Endothelial cell of umbilical vein (primary cell): Measurements from ENCODE around the gene CEP83. TPM values are rescaled to one million over a fixed set of nuclear protein-coding genes. Genes with fewer than 3 reads are reported as not detected.

Experiments
- BruUV-seq: library from RNA; stranded (reverse); fragments of 400-500 nt; replicated peaks from 2 replicates; lab custom pipeline; 2021; lab: Mats Ljungman, UMichigan
- CTCF ChIA-PET: fragments of 300-600, 350-600 bp; sonication (Branson Sonifier 250); formaldehyde crosslinking; loops from one replicate; lab custom pipeline; 2021; ENCODE audit warnings: antibody characterized with exemption, inconsistent platforms; lab: Charles Lee
- POLR2A ChIA-PET: fragments of 300-600, 350-600 bp; sonication (Branson Sonifier 250); formaldehyde crosslinking; loops from one replicate; lab custom pipeline; 2021; ENCODE audit warnings: antibody characterized with exemption, inconsistent platforms; lab: Charles Lee
- DNase-seq: peaks from one replicate; pipeline ENCODE4 v3.0.0-alpha.2; 2011; ENCODE audit warnings: low read depth, low spot score
- FAIRE-seq: peaks from 2 replicates; lab custom pipeline; 2011; peaks lifted over from hg19 to GRCh38; lab: Jason Lieb, UNC
- H2AFZ ChIP-seq: 2 replicates; pipeline ENCODE4 v1.6.0; 2012; ENCODE audit warnings: low read depth, low read length, control low read depth, inconsistent platforms
- H3K27ac ChIP-seq: 2 replicates; pipeline ENCODE4 v1.5.1; 2011; ENCODE audit warnings: low read depth, mild to moderate bottlenecking, control low read depth, low read length, moderate library complexity; ENCODE audit not compliant: insufficient read depth
- H3K27me3 ChIP-seq, 2 experiments: 2 replicates each; pipeline versions ENCODE4 v1.6.0 to v1.6.1; 2011; ENCODE audit warnings: low read length in 2 of 2, mixed read lengths in 1 of 2; ENCODE audit not compliant: control insufficient read depth in 2 of 2, insufficient read depth in 2 of 2
- H3K36me3 ChIP-seq, 2 experiments: 2 replicates in 1 of 2; 3 replicates in 1 of 2; pipeline ENCODE4 v1.5.1; 2011; ENCODE audit warnings: low read length in 2 of 2, mild to moderate bottlenecking in 1 of 2, moderate library complexity in 1 of 2; ENCODE audit not compliant: control insufficient read depth in 2 of 2, insufficient read depth in 2 of 2; ENCODE audit errors: extremely low read depth in 1 of 2
- H3K4me1 ChIP-seq: 3 replicates; pipeline ENCODE4 v1.5.1; 2011; ENCODE audit warnings: mild to moderate bottlenecking, low read length; ENCODE audit not compliant: control insufficient read depth, insufficient read depth; ENCODE audit errors: extremely low read depth
- H3K4me2 ChIP-seq: 2 replicates; pipeline ENCODE4 v1.6.1; 2011; ENCODE audit warnings: low read length, control low read depth, mixed read lengths; ENCODE audit not compliant: insufficient read depth
- H3K4me3 ChIP-seq, 3 experiments: fragments of 200-600 bp in 1 of 3; sonication (generic), shearing (Covaris generic) in 1 of 3; replicated peaks in 1 of 3; 2 replicates each; pipeline ENCODE4 v1.5.1; 2011 to 2016; ENCODE audit warnings: control low read depth in 3 of 3, low read length in 3 of 3, mild to moderate bottlenecking in 2 of 3, inconsistent platforms in 1 of 3, low read depth in 1 of 3, moderate library complexity in 1 of 3; ENCODE audit not compliant: insufficient read depth in 1 of 3
- H3K79me2 ChIP-seq: 2 replicates; pipeline ENCODE4 v1.6.0; 2012; ENCODE audit warnings: low read length, inconsistent platforms; ENCODE audit not compliant: control insufficient read depth, insufficient read depth
- H3K9ac ChIP-seq: replicated peaks from 2 replicates; pipeline ENCODE3; 2011; ENCODE audit warnings: low read length, control low read depth; ENCODE audit not compliant: insufficient read depth; ENCODE audit errors: extremely low read depth
- H3K9me1 ChIP-seq: replicated peaks from 3 replicates; pipeline ENCODE4 v1.6.0; 2011; ENCODE audit warnings: mild to moderate bottlenecking, low read length; ENCODE audit not compliant: control insufficient read depth, insufficient read depth; ENCODE audit errors: extremely low read depth
- H3K9me3 ChIP-seq: replicated peaks from 2 replicates; pipeline ENCODE4 v1.5.1; 2012; ENCODE audit warnings: low read length, inconsistent platforms; ENCODE audit not compliant: control insufficient read depth, insufficient read depth
- H4K20me1 ChIP-seq: replicated peaks from 2 replicates; pipeline ENCODE3; 2011; ENCODE audit warnings: mild to moderate bottlenecking, low read length; ENCODE audit not compliant: control insufficient read depth, insufficient read depth; ENCODE audit errors: extremely low read depth
- EZH2 ChIP-seq: IDR thresholded peaks from 2 replicates; pipeline ENCODE4 v1.6.1; 2012; ENCODE audit warnings: borderline replicate concordance, low read depth, mild to moderate bottlenecking, moderate library complexity, low read length, inconsistent platforms; ENCODE audit not compliant: severe bottlenecking
- FOS ChIP-seq: IDR thresholded peaks from 2 replicates; pipeline ENCODE4 v1.6.1; 2011; ENCODE audit warnings: mild to moderate bottlenecking, low read length, moderate library complexity, borderline replicate concordance; ENCODE audit not compliant: insufficient read depth
- GATA2 ChIP-seq: IDR thresholded peaks from 2 replicates; pipeline ENCODE4 v1.7.0; 2011; ENCODE audit warnings: low read depth, mild to moderate bottlenecking, moderate library complexity, mixed read lengths, low read length; ENCODE audit not compliant: insufficient read length, insufficient read depth
- JUN ChIP-seq: IDR thresholded peaks from 2 replicates; pipeline ENCODE4 v1.6.1; 2011; ENCODE audit warnings: borderline replicate concordance, low read depth; ENCODE audit not compliant: insufficient read length, insufficient read depth
- MYC ChIP-seq: IDR thresholded peaks from one replicate; pipeline ENCODE4 v1.6.1; 2011; ENCODE audit warnings: mild to moderate bottlenecking, low read depth, low read length
- POLR2A ChIP-seq: IDR thresholded peaks from 2 replicates; pipeline ENCODE4 v1.6.1; 2012; ENCODE audit warnings: low read depth, mild to moderate bottlenecking, control low read depth, low read length
- POLR2AphosphoS5 ChIP-seq: IDR thresholded peaks from 2 replicates; pipeline ENCODE4 v1.6.1; 2012; ENCODE audit warnings: low read depth, mild to moderate bottlenecking, control low read depth, low read length, moderate library complexity; ENCODE audit not compliant: insufficient read depth
- dilution Hi-C: fragments of 300-500 bp; cut with MboI; formaldehyde crosslinking; loops from one replicate; pipeline ENCODE4 v1.15.0; 2019; ENCODE audit warnings: low sequenced_read_pairs; ENCODE audit not compliant: extremely low pct_ligation_motif_present
- intact Hi-C: fragments of 100-400 bp; cut with micrococcal nuclease; formaldehyde crosslinking; loops from one replicate; pipeline ENCODE4 v1.10.0; 2022
- polyA plus RNA-seq, 4 experiments: library from polyadenylated mRNA; depleted of rRNA in 3 of 4; stranded (reverse) in 3 of 4; unstranded in 1 of 4; fragments of >200 nt; gene quantifications; 2 replicates each; pipeline versions ENCODE4 v1.2.1 to v1.2.3, GENCODE V29; 2011 to 2012; ENCODE audit warnings: missing spikeins in 1 of 4
- total RNA-seq: library from RNA; stranded (reverse); gene quantifications from 2 replicates; pipeline ENCODE4 v1.2.3, GENCODE V29; 2021
- TF ChIP-seq, protein P1 (sequence below), 2 donors: IDR thresholded peaks; 1 replicate in 1 of 2; 2 replicates in 1 of 2; pipeline ENCODE4 v1.5.1; 2011; ENCODE audit warnings: low read length in 2 of 2, mild to moderate bottlenecking in 2 of 2, moderate library complexity in 2 of 2, control low read depth in 1 of 2, inconsistent platforms in 1 of 2, low read depth in 1 of 2; ENCODE audit not compliant: insufficient read depth in 1 of 2; ENCODE audit errors: extremely low read depth in 1 of 2
- TF ChIP-seq, protein P2 (sequence below): IDR thresholded peaks from 2 replicates; pipeline ENCODE4 v1.6.1; 2011; ENCODE audit not compliant: insufficient read depth, insufficient read length

CEP83 gene
- total and polyA plus RNA-seq, 2 donors (not counting 3 experiments of a cell fraction or from before 2014, with no cell fraction given), result 2.9 to 15.3 TPM

- no peak for TF ChIP-seq EZH2
- TF ChIP-seq FOS, result no peak
- no peak for TF ChIP-seq POLR2A
- TF ChIP-seq, protein P1, sequence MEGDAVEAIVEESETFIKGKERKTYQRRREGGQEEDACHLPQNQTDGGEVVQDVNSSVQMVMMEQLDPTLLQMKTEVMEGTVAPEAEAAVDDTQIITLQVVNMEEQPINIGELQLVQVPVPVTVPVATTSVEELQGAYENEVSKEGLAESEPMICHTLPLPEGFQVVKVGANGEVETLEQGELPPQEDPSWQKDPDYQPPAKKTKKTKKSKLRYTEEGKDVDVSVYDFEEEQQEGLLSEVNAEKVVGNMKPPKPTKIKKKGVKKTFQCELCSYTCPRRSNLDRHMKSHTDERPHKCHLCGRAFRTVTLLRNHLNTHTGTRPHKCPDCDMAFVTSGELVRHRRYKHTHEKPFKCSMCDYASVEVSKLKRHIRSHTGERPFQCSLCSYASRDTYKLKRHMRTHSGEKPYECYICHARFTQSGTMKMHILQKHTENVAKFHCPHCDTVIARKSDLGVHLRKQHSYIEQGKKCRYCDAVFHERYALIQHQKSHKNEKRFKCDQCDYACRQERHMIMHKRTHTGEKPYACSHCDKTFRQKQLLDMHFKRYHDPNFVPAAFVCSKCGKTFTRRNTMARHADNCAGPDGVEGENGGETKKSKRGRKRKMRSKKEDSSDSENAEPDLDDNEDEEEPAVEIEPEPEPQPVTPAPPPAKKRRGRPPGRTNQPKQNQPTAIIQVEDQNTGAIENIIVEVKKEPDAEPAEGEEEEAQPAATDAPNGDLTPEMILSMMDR (IDR thresholded peaks at IDR 0.05; ENCODE audit: extremely low read depth in 1 of 2, insufficient read depth in 1 of 2, low read depth in 1 of 2, low read length in 2 of 2), result no peak
- intact Hi-C loops, result no loop called here
Observed at GRCh38 chr12:94359761-94360160, 99.9 kb downstream of the CEP83 start.

GRCh38 chr12:94353130-94353529, 106.5 kb downstream of the CEP83 start:
- DNase-seq, result no peak
- Histone ChIP-seq H3K36me3 (no peaks in the 10 kb centered on the region), H3K9ac (no peak overlapping the region), H3K4me3 (no peak overlapping the region), H3K9me1 (no peaks in the 10 kb centered on the region), H3K79me2 (no peaks in the 10 kb centered on the region), H3K4me2 (no peak overlapping the region), H4K20me1 (no peaks in the 10 kb centered on the region), H2AFZ (no peak overlapping the region), H3K9me3 (peaks cover 3% of the 10 kb centered on the region), H3K4me1 (no peaks in the 10 kb centered on the region), H3K27me3 (no peaks in the 10 kb centered on the region), H3K27ac (no peak overlapping the region)
- POLR2A ChIA-PET, result no interaction called here
- no peak for FAIRE-seq
- intact Hi-C loops, result no loop called here
- CTCF ChIA-PET, result no interaction called here
- TF ChIP-seq, protein P2, sequence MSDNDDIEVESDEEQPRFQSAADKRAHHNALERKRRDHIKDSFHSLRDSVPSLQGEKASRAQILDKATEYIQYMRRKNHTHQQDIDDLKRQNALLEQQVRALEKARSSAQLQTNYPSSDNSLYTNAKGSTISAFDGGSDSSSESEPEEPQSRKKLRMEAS, result no peak
- TF ChIP-seq MYC (no peak), EZH2 (no peak), POLR2AphosphoS5 (no peak), POLR2A (no peak), FOS (no peak), GATA2 (no peak), JUN (no peak)
- TF ChIP-seq, protein P1 (IDR thresholded peaks at IDR 0.05; ENCODE audit: extremely low read depth in 1 of 2, insufficient read depth in 1 of 2, low read depth in 1 of 2, low read length in 2 of 2), result no peak
- dilution Hi-C loops, result no loop called here
- BruUV-seq, result no TSS peak

More at GRCh38 chr12:94359761-94360160, 99.9 kb downstream of the CEP83 start:
- no peak overlapping the region for H3K9ac ChIP-seq
- H3K4me2 ChIP-seq, result no peak overlapping the region
- H2AFZ ChIP-seq, result no peak overlapping the region
- FAIRE-seq, result no peak
- dilution Hi-C loops, result no loop called here
- no peaks in the 10 kb centered on the region for H4K20me1 ChIP-seq
- H3K36me3 ChIP-seq, result no peaks in the 10 kb centered on the region
- POLR2A ChIA-PET, result no interaction called here
- no peak overlapping the region for H3K27ac ChIP-seq
- no TSS peak for BruUV-seq
- H3K4me3 ChIP-seq, result no peak overlapping the region
- no peaks in the 10 kb centered on the region for H3K27me3 ChIP-seq
- CTCF ChIA-PET, result no interaction called here
- no peaks in the 10 kb centered on the region for H3K79me2 ChIP-seq
- peaks cover 2% of the 10 kb centered on the region for H3K9me3 ChIP-seq
- DNase-seq, result no peak
- H3K4me1 ChIP-seq, result no peaks in the 10 kb centered on the region
- no peaks in the 10 kb centered on the region for H3K9me1 ChIP-seq
